Stimulated activated CD8-positive, alpha-beta memory T cell treated with anti-CD3 and anti-CD28 coated beads, Interleukin-15, amount 100 ng/mL, for 1 hour (primary cell): ENCODE data around the gene POLD3.
"Not testable (repeated sequence)": the region's sequence is repeated elsewhere in the genome, so short reads cannot be mapped to it uniquely, and the experiment has no call there.

Experiments used
- DNase-seq: peaks from one replicate; pipeline ENCODE4 v3.0.0-alpha.2; 2020; ENCODE audit warnings: low read depth

The POLD3 gene

GRCh38 chr11:74581954-74582547 lies 10.3 kb upstream of the POLD3 start:
- no peak for DNase-seq

GRCh38 chr11:74583024-74583624 lies 9.3 kb upstream of the POLD3 start:
- no peak for DNase-seq

- not testable (repeated sequence) for DNase-seq
Observed at GRCh38 chr11:74590492-74590891, 1.9 kb upstream of the POLD3 start.

- DNase-seq: no peak
Observed at GRCh38 chr11:74592063-74592440, 330 bp upstream of the POLD3 start.

GRCh38 chr11:74593463-74593862 lies 1.1 kb downstream of the POLD3 start:
- DNase-seq: no peak

GRCh38 chr11:74602637-74603556 lies 10.5 kb downstream of the POLD3 start:
- DNase-seq: no peak

- DNase-seq: no peak
Observed at GRCh38 chr11:74603845-74604244, 11.5 kb downstream of the POLD3 start.

GRCh38 chr11:74604311-74604710 lies 11.9 kb downstream of the POLD3 start:
- no peak for DNase-seq

- DNase-seq: no peak
Observed at GRCh38 chr11:74605403-74605802, 13.0 kb downstream of the POLD3 start.

GRCh38 chr11:74608431-74608830 lies 16.0 kb downstream of the POLD3 start:
- no peak for DNase-seq

GRCh38 chr11:74611369-74611861 lies 19.0 kb downstream of the POLD3 start:
- no peak for DNase-seq

GRCh38 chr11:74612877-74613276 lies 20.5 kb downstream of the POLD3 start:
- no peak for DNase-seq

- no peak for DNase-seq
Observed at GRCh38 chr11:74615311-74615710, 22.9 kb downstream of the POLD3 start.

- no peak for DNase-seq
Observed at GRCh38 chr11:74615988-74616387, 23.6 kb downstream of the POLD3 start.

GRCh38 chr11:74620531-74620930 lies 28.1 kb downstream of the POLD3 start:
- DNase-seq: no peak

- no peak for DNase-seq
Observed at GRCh38 chr11:74626130-74626529, 33.7 kb downstream of the POLD3 start.

- DNase-seq: no peak
Observed at GRCh38 chr11:74626604-74627003, 34.2 kb downstream of the POLD3 start.

- DNase-seq: no peak
Observed at GRCh38 chr11:74627381-74627780, 35.0 kb downstream of the POLD3 start.

- no peak for DNase-seq
Observed at GRCh38 chr11:74630043-74630442, 37.7 kb downstream of the POLD3 start.

GRCh38 chr11:74633406-74634393 lies 41.3 kb downstream of the POLD3 start:
- DNase-seq: no peak

- DNase-seq: no peak
Observed at GRCh38 chr11:74634537-74634936, 42.2 kb downstream of the POLD3 start.
